Ovary (tissue), 10 donors: ENCODE data around the gene IZUMO3. TPM values are rescaled to one million over a fixed set of nuclear protein-coding genes. Genes with fewer than 3 reads are reported as not detected.

Experiments used
- DNase-seq, 5 donors: peaks; one replicate each; pipeline ENCODE4 v3.0.0-alpha.2; 2019 to 2020
- H3K27ac ChIP-seq, 2 donors: fragments of 200-600 bp; one replicate each; pipeline versions ENCODE4 v1.5.1 to v1.8.0; 2019 to 2022
- H3K27me3 ChIP-seq: fragments of 200-600 bp; one replicate; pipeline ENCODE4 v1.8.0; 2022
- H3K36me3 ChIP-seq: fragments of 200-600 bp; sonication (generic); one replicate; pipeline ENCODE4 v1.5.1; 2019
- H3K4me1 ChIP-seq: one replicate; pipeline ENCODE4 v1.8.1; 2013; ENCODE audit warnings: mild to moderate bottlenecking, moderate library complexity; ENCODE audit not compliant: insufficient read depth
- H3K4me3 ChIP-seq: fragments of 200-600 bp; sonication (generic); one replicate; pipeline ENCODE4 v1.5.1; 2017
- H3K9me3 ChIP-seq, 2 donors: fragments of 200-600 bp in 1 of 2; sonication (generic) in 1 of 2; one replicate each; pipeline versions ENCODE4 v1.5.1 to v1.8.1; 2013 to 2019; ENCODE audit warnings: mild to moderate bottlenecking in 1 of 2, moderate library complexity in 1 of 2
- CTCF ChIP-seq, 3 donors: fragments of 450-650 bp in 2 of 3; fragments of 200-600 bp in 1 of 3; IDR thresholded peaks; one replicate each; pipeline versions ENCODE4 v1.5.1 to v1.8.0; 2016 to 2022; ENCODE audit warnings: antibody characterized with exemption in 3 of 3, mild to moderate bottlenecking in 1 of 3
- EP300 ChIP-seq: sonication (generic); formaldehyde crosslinking; IDR thresholded peaks from one replicate; pipeline ENCODE4 v1.6.1; 2017; ENCODE audit warnings: antibody characterized with exemption
- POLR2A ChIP-seq: fragments of 450-650 bp; IDR thresholded peaks from one replicate; pipeline ENCODE4 v1.6.1; 2017; ENCODE audit warnings: antibody characterized with exemption, mild to moderate bottlenecking, moderate library complexity
- WGBS, 3 donors: extraction: QIAGEN DNeasy Blood & Tissue Kit in 1 of 3; methylation state at CpG; one replicate each; pipeline versions ENCODE4 v1.1.5 to v1.1.7; 2013 to 2017; 5-methylcytosine and 5-hydroxymethylcytosine counted together
- intact Hi-C, 4 donors: fragments of 100-400 bp; cut with DNase I; formaldehyde crosslinking; loops; one replicate each; pipeline versions ENCODE4 v1.11.0 to v1.15.1; 2022 to 2023
- long read RNA-seq, 3 donors: library from polyadenylated mRNA in 2 of 3; unstranded in 2 of 3; transcript quantifications; one replicate each; pipeline ENCODE4 v2.0.0 and lab custom pipeline, GENCODE V29; 2021 to 2026
- polyA plus RNA-seq, 2 donors: library from polyadenylated mRNA; stranded (reverse); fragments of 200-250 nt in 1 of 2; fragments of 350-450 nt in 1 of 2; fragmentation: Illumina TruSeq in 1 of 2; extraction: RNeasy Lipid Tissue Mini Kit (QIAGEN cat#74804) in 1 of 2; gene quantifications; one replicate each; pipeline ENCODE4 v1.2.3, GENCODE V29; 2013 to 2014
- total RNA-seq, 7 donors: library from RNA; depleted of rRNA in 2 of 7; stranded (reverse); fragments of >200 nt in 2 of 7; fragmentation: NEBNext Ultra II Directional in 3 of 7; extraction: Animal tissue kit (Norgen Biotek cat#: 25700) in 3 of 7; gene quantifications; one replicate each; pipeline versions ENCODE4 v1.1.0 to v1.2.4, GENCODE V29; 2016 to 2023
- donor health status: DM: no; HTN: no; CAD: no; lungs with moderate emphysema.
- donor health status: DM: no; HTN: no; CAD: no.
- donor health status: Bipolar disorder and iron deficiency.
- donor health status: DM: yes; HTN: yes; CAD: no.
- donor health status: DM: no; HTN: no; CAD: no.
- donor health status: DM: yes; HTN: yes; CAD: no.

The IZUMO3 gene
- total RNA-seq (not detected), polyA plus RNA-seq (not detected)
- long read RNA-seq, donor 1 = 0 reads
- long read RNA-seq, donor 2 = 0 reads
- long read RNA-seq, donor 3 = 0 reads

- no peaks in the 10 kb centered on the region for H3K4me1 ChIP-seq
- 96 to 99% (median 98%) methylated on average over 3 of the region's 3 CpGs for WGBS, 3 donors
- TF ChIP-seq POLR2A = no peak
- no peak for TF ChIP-seq EP300
- TF ChIP-seq CTCF (IDR thresholded peaks at IDR 0.05) = no peak
- no peak within 1 kb of the TSS for H3K4me3 ChIP-seq
- H3K27ac ChIP-seq = no peak within 1 kb of the TSS
- no peak for DNase-seq
- intact Hi-C loops = no loop called here
- no peaks in the 10 kb centered on the region for H3K27me3 ChIP-seq
- no peaks in the 10 kb centered on the region for H3K36me3 ChIP-seq
- H3K9me3 ChIP-seq = no peaks in the 10 kb centered on the region
These were observed at the start of gene IZUMO3 for GRCh38 chr9:24545847-24546522. Gene IZUMO3 (minus strand): TSS chr9:24545897. CDS start chr9:24545649, 248 bp downstream.

- no peaks in the 10 kb centered on the region for H3K36me3 ChIP-seq
- no peak for DNase-seq
- intact Hi-C loops = no loop called here
- 78 to 84% (median 78%) methylated on average over 8 of the region's 8 CpGs for WGBS, 3 donors
- H3K27ac ChIP-seq = no peak overlapping the region
- no peaks in the 10 kb centered on the region for H3K27me3 ChIP-seq
- no peak overlapping the region for H3K4me3 ChIP-seq
- no peaks in the 10 kb centered on the region for H3K9me3 ChIP-seq
- TF ChIP-seq EP300 = no peak
- TF ChIP-seq POLR2A = no peak
- no peak for TF ChIP-seq CTCF (IDR thresholded peaks at IDR 0.05)
- H3K4me1 ChIP-seq = no peaks in the 10 kb centered on the region
These were observed 48.6 kb upstream of the IZUMO3 start for GRCh38 chr9:24594234-24594850.

GRCh38 chr9:24590432-24590831, 44.7 kb upstream of the IZUMO3 start:
- 57 to 77% (median 66%) methylated on average over 1 of the region's 1 CpG for WGBS, 3 donors

GRCh38 chr9:24587883-24588282, 42.2 kb upstream of the IZUMO3 start:
- TF ChIP-seq CTCF (IDR thresholded peaks at IDR 0.05) (no peak), EP300 (no peak), POLR2A (no peak)
- Histone ChIP-seq H3K4me3 (no peak overlapping the region), H3K9me3 (no peaks in the 10 kb centered on the region), H3K27ac (no peak overlapping the region), H3K36me3 (no peaks in the 10 kb centered on the region), H3K27me3 (no peaks in the 10 kb centered on the region), H3K4me1 (no peaks in the 10 kb centered on the region)
- 73 to 75% (median 73%) methylated on average over 2 of the region's 2 CpGs for WGBS, 3 donors
- intact Hi-C loops = no loop called here
- no peak for DNase-seq

More at GRCh38 chr9:24590432-24590831, 44.7 kb upstream of the IZUMO3 start:
- no peak for DNase-seq
- no peaks in the 10 kb centered on the region for H3K36me3 ChIP-seq
- intact Hi-C loops = no loop called here
- no peaks in the 10 kb centered on the region for H3K9me3 ChIP-seq
- no peaks in the 10 kb centered on the region for H3K4me1 ChIP-seq
- H3K27ac ChIP-seq = no peak overlapping the region
- H3K4me3 ChIP-seq = no peak overlapping the region
- TF ChIP-seq EP300 (no peak), POLR2A (no peak), CTCF (IDR thresholded peaks at IDR 0.05) (no peak)
- no peaks in the 10 kb centered on the region for H3K27me3 ChIP-seq
